Chondrocyte (in vitro differentiated cells): ENCODE measurements around the gene RNF13. TPM values are rescaled to one million over a fixed set of nuclear protein-coding genes. Genes with fewer than 3 reads are reported as not detected.
A peak's percentile ranks its signal among the peaks of the same experiment; 100 is the strongest.

Experiments used
- DNase-seq: peaks from one replicate; pipeline ENCODE4 v3.0.0; 2021; ENCODE audit warnings: mixed read lengths, low spot score
- H3K27ac Mint-ChIP-seq: one replicate; pipeline ENCODE4 v1.8.0; 2021; ENCODE audit warnings: mild to moderate bottlenecking, moderate library complexity, mixed read lengths; ENCODE audit not compliant: unreplicated experiment
- H3K27me3 Mint-ChIP-seq: 2 replicates; pipeline ENCODE4 v1.8.0; 2021; ENCODE audit warnings: low read depth, mixed read lengths
- H3K36me3 Mint-ChIP-seq: 2 replicates; pipeline ENCODE4 v1.8.0; 2021; ENCODE audit warnings: low read depth, mixed read lengths
- H3K4me1 Mint-ChIP-seq: 2 replicates; pipeline ENCODE4 v1.8.0; 2021; ENCODE audit warnings: low read depth, mild to moderate bottlenecking, mixed read lengths
- H3K4me3 Mint-ChIP-seq: one replicate; pipeline ENCODE4 v1.8.0; 2021; ENCODE audit warnings: mild to moderate bottlenecking, moderate library complexity, mixed read lengths; ENCODE audit not compliant: unreplicated experiment
- H3K9me3 Mint-ChIP-seq: 2 replicates; pipeline ENCODE4 v1.8.0; 2021; ENCODE audit warnings: low read depth, mixed read lengths
- CTCF ChIP-seq: fragments of 200-600 bp; sonication (generic); IDR thresholded peaks from 2 replicates; pipeline ENCODE4 v1.5.0; 2021; ENCODE audit warnings: antibody characterized with exemption, mild to moderate bottlenecking, moderate library complexity
- total RNA-seq: library from RNA; stranded (reverse); gene quantifications from 3 replicates; pipeline ENCODE4 v1.2.1, GENCODE V29; 2021

RNF13 gene
- total RNA-seq, 1 donor from 2014 or later, result 43.1 TPM

GRCh38 chr3:149967086-149967685, 154.2 kb downstream of the RNF13 start:
- peak; percentile 95 for TF ChIP-seq CTCF
- peak overlapping the region; percentile 58 for H3K27ac Mint-ChIP-seq

GRCh38 chr3:149968216-149968615, 155.2 kb downstream of the RNF13 start:
- peak overlapping the region; percentile 83 for H3K4me3 Mint-ChIP-seq
- no peak for TF ChIP-seq CTCF
- H3K27ac Mint-ChIP-seq, result peak overlapping the region; percentile 93
- H3K27me3 Mint-ChIP-seq, result no peaks in the 10 kb centered on the region
- H3K4me1 Mint-ChIP-seq, result peaks cover 61% of the 10 kb centered on the region
- peaks cover 23% of the 10 kb centered on the region for H3K36me3 Mint-ChIP-seq
- no peak for DNase-seq
- no peaks in the 10 kb centered on the region for H3K9me3 Mint-ChIP-seq

More at GRCh38 chr3:149967086-149967685, 154.2 kb downstream of the RNF13 start:
- H3K4me3 Mint-ChIP-seq, result peak overlapping the region; percentile 83
- H3K9me3 Mint-ChIP-seq, result no peaks in the 10 kb centered on the region
- no peaks in the 10 kb centered on the region for H3K27me3 Mint-ChIP-seq
- H3K4me1 Mint-ChIP-seq, result peaks cover 58% of the 10 kb centered on the region
- no peak for DNase-seq
- peaks cover 23% of the 10 kb centered on the region for H3K36me3 Mint-ChIP-seq

GRCh38 chr3:149969110-149969939, 156.3 kb downstream of the RNF13 start:
- Mint-ChIP-seq H3K27ac (peak overlapping the region; percentile 99), H3K36me3 (peaks cover 20% of the 10 kb centered on the region), H3K27me3 (no peaks in the 10 kb centered on the region), H3K4me1 (peaks cover 59% of the 10 kb centered on the region), H3K9me3 (peaks cover under 1% of the 10 kb centered on the region), H3K4me3 (peak overlapping the region; percentile 83)
- no peak for DNase-seq
- TF ChIP-seq CTCF, result peak; percentile 64

- peaks cover 59% of the 10 kb centered on the region for H3K4me1 Mint-ChIP-seq
- H3K27me3 Mint-ChIP-seq, result no peaks in the 10 kb centered on the region
- H3K27ac Mint-ChIP-seq, result peak overlapping the region; percentile 99
- DNase-seq, result no peak
- peaks cover 3% of the 10 kb centered on the region for H3K9me3 Mint-ChIP-seq
- H3K36me3 Mint-ChIP-seq, result peaks cover 20% of the 10 kb centered on the region
- H3K4me3 Mint-ChIP-seq, result peak overlapping the region; percentile 96
- TF ChIP-seq CTCF, result no peak
These were observed 157.1 kb downstream of the RNF13 start for GRCh38 chr3:149969940-149970715.
